IPS-20b (cell line): ENCODE results near the gene SLC39A11.

ENCODE experiments used
- H3K27ac ChIP-seq: one replicate; pipeline ENCODE4 v1.5.1; 2013; ENCODE audit warnings: low read length
- H3K27me3 ChIP-seq: 2 replicates; pipeline ENCODE4 v1.6.1; 2013; ENCODE audit warnings: mild to moderate bottlenecking, low read length, inconsistent platforms; ENCODE audit not compliant: insufficient read depth
- H3K36me3 ChIP-seq: 2 replicates; pipeline ENCODE4 v1.6.1; 2013; ENCODE audit warnings: low read depth, mild to moderate bottlenecking, inconsistent platforms, low read length, moderate library complexity; ENCODE audit not compliant: insufficient read depth
- H3K4me1 ChIP-seq: 2 replicates; pipeline ENCODE4 v1.6.1; 2013; ENCODE audit warnings: mild to moderate bottlenecking, control low read depth, inconsistent platforms, low read length, moderate library complexity; ENCODE audit not compliant: insufficient read depth
- H3K4me3 ChIP-seq: 2 replicates; pipeline ENCODE4 v1.5.1; 2013; ENCODE audit warnings: mild to moderate bottlenecking, low read length, inconsistent platforms
- H3K9ac ChIP-seq: 2 replicates; pipeline ENCODE4 v1.6.1; 2013; ENCODE audit warnings: low read depth, mild to moderate bottlenecking, inconsistent platforms, low read length, moderate library complexity
- H3K9me3 ChIP-seq: 2 replicates; pipeline ENCODE4 v1.6.1; 2013; ENCODE audit warnings: mild to moderate bottlenecking, low read depth, low read length, inconsistent platforms; ENCODE audit not compliant: insufficient read depth

SLC39A11 gene

GRCh38 chr17:72631949-72632684, 460.4 kb downstream of the SLC39A11 start:
- Histone ChIP-seq H3K4me3 (no peak overlapping the region), H3K4me1 (no peaks in the 10 kb centered on the region), H3K9me3 (no peaks in the 10 kb centered on the region), H3K9ac (no peak overlapping the region), H3K27me3 (no peaks in the 10 kb centered on the region), H3K36me3 (no peaks in the 10 kb centered on the region), H3K27ac (no peak overlapping the region)

DNA sequence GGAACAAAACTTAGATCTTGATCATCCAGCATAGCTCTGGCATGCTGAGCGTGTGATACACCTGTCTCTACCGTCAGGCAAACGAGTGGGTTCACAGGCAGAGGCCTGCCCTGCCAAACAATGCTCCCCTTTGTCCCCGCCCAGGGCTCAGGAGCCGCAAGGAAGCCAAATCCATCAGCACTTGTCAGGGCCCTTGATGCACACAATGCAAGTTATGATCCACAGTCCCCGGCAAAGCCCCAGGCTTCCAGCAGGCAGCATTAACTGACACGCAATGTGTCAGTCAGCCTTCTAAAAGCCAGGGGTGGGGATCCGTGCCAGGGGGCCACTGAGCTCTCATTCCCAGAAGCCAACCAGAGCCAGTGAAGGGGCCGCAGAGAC, 460.9 kb downstream of the SLC39A11 start:
- Histone ChIP-seq H3K27me3 (no peaks in the 10 kb centered on the region), H3K4me3 (no peak overlapping the region), H3K4me1 (no peaks in the 10 kb centered on the region), H3K36me3 (no peaks in the 10 kb centered on the region), H3K27ac (no peak overlapping the region), H3K9me3 (no peaks in the 10 kb centered on the region), H3K9ac (no peak overlapping the region)

DNA sequence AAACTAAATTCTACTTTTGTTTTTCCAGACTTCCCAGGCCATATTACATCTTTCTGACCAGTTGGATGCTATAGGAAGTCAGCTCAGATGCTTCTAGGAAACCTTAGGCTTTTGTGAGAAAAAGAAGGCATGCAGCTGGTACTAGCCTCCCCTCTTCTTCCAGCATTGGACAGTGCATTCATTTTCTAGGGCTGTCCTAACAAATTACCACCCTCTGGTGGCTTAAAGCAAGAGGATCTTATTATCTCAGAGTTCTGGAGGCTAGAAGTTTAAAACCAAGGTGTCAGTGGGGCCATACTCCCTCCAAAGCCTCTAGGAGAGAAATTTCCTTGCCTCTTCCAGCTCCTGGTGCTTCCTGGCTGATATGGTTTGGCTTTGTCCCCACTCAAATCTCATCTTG, 467.8 kb downstream of the SLC39A11 start:
- Histone ChIP-seq H3K9ac (no peak overlapping the region), H3K4me1 (peaks cover 12% of the 10 kb centered on the region; the same call in 1 of the 2 replicates), H3K27ac (no peak overlapping the region), H3K27me3 (no peaks in the 10 kb centered on the region), H3K9me3 (no peaks in the 10 kb centered on the region), H3K36me3 (no peaks in the 10 kb centered on the region), H3K4me3 (no peak overlapping the region)

DNA sequence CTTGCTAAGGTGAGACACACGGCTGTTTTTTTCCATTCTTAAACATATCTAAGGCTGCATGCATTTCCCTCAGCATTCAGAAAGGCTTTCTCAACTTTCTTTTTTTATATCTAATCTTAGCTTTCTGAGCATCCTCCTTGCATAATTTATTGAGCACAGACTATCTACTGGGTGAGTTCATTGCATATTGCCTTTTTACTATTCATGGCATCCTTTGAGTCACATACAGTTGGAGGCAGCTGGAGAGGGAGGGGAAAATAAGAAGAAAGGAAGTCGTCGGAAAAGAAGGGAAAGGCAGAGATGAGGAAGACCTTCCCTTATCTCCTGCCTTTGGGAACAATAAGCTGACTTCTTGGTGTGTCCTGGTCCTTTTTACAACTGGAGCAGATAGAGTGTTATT, 468.3 kb downstream of the SLC39A11 start:
- H3K9me3 ChIP-seq = no peaks in the 10 kb centered on the region
- no peak overlapping the region for H3K4me3 ChIP-seq
- H3K9ac ChIP-seq = no peak overlapping the region
- no peaks in the 10 kb centered on the region for H3K27me3 ChIP-seq
- H3K36me3 ChIP-seq = no peaks in the 10 kb centered on the region
- H3K4me1 ChIP-seq = peaks cover 12% of the 10 kb centered on the region; the same call in 1 of the 2 replicates
- no peak overlapping the region for H3K27ac ChIP-seq

DNA sequence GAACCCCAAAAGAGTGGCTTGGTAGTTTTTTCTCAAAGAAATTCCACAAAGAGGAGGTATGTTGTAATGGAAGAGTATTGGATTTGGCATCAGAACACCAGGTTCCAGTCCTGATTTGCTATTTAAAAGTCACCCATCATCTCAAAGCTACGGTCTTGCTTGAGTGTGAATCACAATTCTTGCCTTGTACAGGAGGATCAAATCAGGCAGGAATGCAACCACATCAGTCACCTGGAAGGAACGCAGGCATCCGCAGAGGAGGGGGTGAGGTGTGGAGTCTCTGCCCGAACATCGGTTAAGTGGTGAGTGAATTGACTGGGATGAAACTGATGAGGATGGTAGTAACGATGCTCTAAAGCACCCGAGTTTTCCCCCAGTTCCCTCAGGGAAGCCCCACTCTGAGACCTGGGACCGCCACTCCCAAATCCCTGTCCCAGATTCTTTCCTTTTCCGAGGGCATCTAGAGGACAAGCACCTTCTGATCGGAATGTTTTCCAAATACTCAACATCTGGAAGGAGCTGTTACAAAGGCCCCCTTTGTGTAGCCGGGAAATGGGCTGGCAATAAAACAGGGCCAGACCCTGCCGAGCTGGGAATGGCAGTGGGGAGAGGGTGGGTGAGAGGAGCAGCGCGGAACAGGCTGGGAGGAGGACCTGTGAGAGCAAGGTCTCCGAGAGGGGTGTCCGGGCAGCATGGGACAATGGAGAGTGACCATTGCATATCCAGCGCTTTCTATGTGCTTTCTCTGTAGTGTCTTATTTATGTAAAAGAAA, 469.6 kb downstream of the SLC39A11 start:
- peaks cover 12% of the 10 kb centered on the region; the same call in 1 of the 2 replicates for H3K4me1 ChIP-seq
- H3K36me3 ChIP-seq = no peaks in the 10 kb centered on the region
- no peaks in the 10 kb centered on the region for H3K9me3 ChIP-seq
- H3K4me3 ChIP-seq = no peak overlapping the region
- H3K9ac ChIP-seq = no peak overlapping the region
- no peak overlapping the region for H3K27ac ChIP-seq
- H3K27me3 ChIP-seq = no peaks in the 10 kb centered on the region

GRCh38 chr17:72619976-72620650, 472.4 kb downstream of the SLC39A11 start:
- H3K27ac ChIP-seq = no peak overlapping the region
- H3K9me3 ChIP-seq = no peaks in the 10 kb centered on the region
- H3K4me3 ChIP-seq = no peak overlapping the region
- no peak overlapping the region for H3K9ac ChIP-seq
- peaks cover 12% of the 10 kb centered on the region; the same call in 1 of the 2 replicates for H3K4me1 ChIP-seq
- peaks cover 8% of the 10 kb centered on the region; the same call in 1 of the 2 replicates for H3K27me3 ChIP-seq
- H3K36me3 ChIP-seq = no peaks in the 10 kb centered on the region

GRCh38 chr17:72618001-72618509, 474.4 kb downstream of the SLC39A11 start:
- Histone ChIP-seq H3K4me1 (peaks cover under 1% of the 10 kb centered on the region; the same call in 1 of the 2 replicates), H3K27ac (no peak overlapping the region), H3K27me3 (peaks cover 25% of the 10 kb centered on the region; the same call in 1 of the 2 replicates), H3K36me3 (no peaks in the 10 kb centered on the region), H3K9me3 (no peaks in the 10 kb centered on the region), H3K4me3 (no peak overlapping the region), H3K9ac (no peak overlapping the region)

GRCh38 chr17:72617557-72617956, 474.9 kb downstream of the SLC39A11 start:
- no peaks in the 10 kb centered on the region for H3K36me3 ChIP-seq
- no peak overlapping the region for H3K9ac ChIP-seq

GRCh38 chr17:72616447-72616846, 476.0 kb downstream of the SLC39A11 start:
- no peak overlapping the region for H3K9ac ChIP-seq
- no peaks in the 10 kb centered on the region for H3K36me3 ChIP-seq
- H3K27ac ChIP-seq = no peak overlapping the region
- no peaks in the 10 kb centered on the region for H3K9me3 ChIP-seq
- no peaks in the 10 kb centered on the region for H3K4me1 ChIP-seq
- H3K4me3 ChIP-seq = no peak overlapping the region
- peaks cover 25% of the 10 kb centered on the region; the same call in 1 of the 2 replicates for H3K27me3 ChIP-seq

More at GRCh38 chr17:72617557-72617956, 474.9 kb downstream of the SLC39A11 start:
- Histone ChIP-seq H3K9me3 (no peaks in the 10 kb centered on the region), H3K4me3 (no peak overlapping the region), H3K27ac (no peak overlapping the region), H3K27me3 (peaks cover 25% of the 10 kb centered on the region; the same call in 1 of the 2 replicates), H3K4me1 (no peaks in the 10 kb centered on the region)

GRCh38 chr17:72615627-72615991, 476.9 kb downstream of the SLC39A11 start:
- no peaks in the 10 kb centered on the region for H3K4me1 ChIP-seq
- H3K27ac ChIP-seq = no peak overlapping the region
- H3K27me3 ChIP-seq = peaks cover 25% of the 10 kb centered on the region; the same call in 1 of the 2 replicates
- no peaks in the 10 kb centered on the region for H3K9me3 ChIP-seq
- H3K36me3 ChIP-seq = no peaks in the 10 kb centered on the region
- H3K9ac ChIP-seq = no peak overlapping the region
- H3K4me3 ChIP-seq = peak overlapping the region; percentile 54; the same call in 1 of the 2 replicates

- Histone ChIP-seq H3K36me3 (no peaks in the 10 kb centered on the region), H3K27ac (no peak overlapping the region), H3K9me3 (no peaks in the 10 kb centered on the region), H3K27me3 (peaks cover 25% of the 10 kb centered on the region; the same call in 1 of the 2 replicates), H3K9ac (no peak overlapping the region), H3K4me3 (peak overlapping the region; percentile 54; the same call in 1 of the 2 replicates), H3K4me1 (no peaks in the 10 kb centered on the region)
Measured at GRCh38 chr17:72614871-72615626, 477.4 kb downstream of the SLC39A11 start.
